CD4-positive, alpha-beta T cell (primary cell): ENCODE results near the gene CFAP97D1. TPM values are rescaled to one million over a fixed set of nuclear protein-coding genes. Genes with fewer than 3 reads are reported as not detected.

ENCODE experiments used
- ATAC-seq: fragments of 200-7000 bp; cut with Tn5 transposase; one replicate; pipeline ENCODE4 v1.10.0; 2022; ENCODE audit warnings: mild to moderate bottlenecking; ENCODE audit not compliant: poor library complexity
- CTCF ChIA-PET: fragments of 350-600 bp; sonication (Branson Sonifier 250); formaldehyde crosslinking; loops from one replicate; lab custom pipeline; 2021; ENCODE audit warnings: antibody characterized with exemption, inconsistent platforms; lab: Charles Lee
- POLR2A ChIA-PET: fragments of 350-600 bp; sonication (Branson Sonifier 250); formaldehyde crosslinking; loops from one replicate; lab custom pipeline; 2021; ENCODE audit warnings: antibody characterized with exemption, inconsistent platforms; lab: Charles Lee
- DNase-seq, 14 experiments: peaks; one replicate each; pipeline ENCODE4 v3.0.0-alpha.2; 2013 to 2020; ENCODE audit warnings: mixed read lengths in 2 of 14
- H3K27ac ChIP-seq, 2 donors: one replicate each; pipeline versions ENCODE4 v1.5.1 to v1.7.0; 2013; ENCODE audit warnings: low read length in 2 of 2, low read depth in 1 of 2, mild to moderate bottlenecking in 1 of 2
- H3K27me3 ChIP-seq, 2 experiments: 1 replicate in 1 of 2; 2 replicates in 1 of 2; pipeline versions ENCODE4 v1.6.1 to v1.7.0; 2013; ENCODE audit warnings: low read length in 2 of 2, control low read depth in 1 of 2, mild to moderate bottlenecking in 1 of 2, moderate library complexity in 1 of 2; ENCODE audit not compliant: insufficient read depth in 2 of 2, control insufficient read depth in 1 of 2
- H3K36me3 ChIP-seq: one replicate; pipeline ENCODE4 v1.6.1; 2013; ENCODE audit warnings: low read length, control low read depth; ENCODE audit not compliant: insufficient read depth
- H3K4me1 ChIP-seq: one replicate; pipeline ENCODE4 v1.6.1; 2013; ENCODE audit warnings: low read length, control low read depth; ENCODE audit not compliant: insufficient read depth
- H3K4me3 ChIP-seq: one replicate; pipeline ENCODE4 v1.5.1; 2013; ENCODE audit warnings: mild to moderate bottlenecking, low read length, moderate library complexity
- H3K9me3 ChIP-seq, 2 experiments: 1 replicate in 1 of 2; 2 replicates in 1 of 2; pipeline versions ENCODE4 v1.6.1 to v1.7.0; 2013; ENCODE audit warnings: low read length in 2 of 2, mild to moderate bottlenecking in 2 of 2, control low read depth in 1 of 2, moderate library complexity in 1 of 2; ENCODE audit not compliant: control insufficient read depth in 1 of 2, insufficient read depth in 1 of 2
- H3K27ac Mint-ChIP-seq: one replicate; pipeline ENCODE4 v1.8.0; 2020; ENCODE audit warnings: mixed read lengths
- H3K27me3 Mint-ChIP-seq: one replicate; pipeline ENCODE4 v1.8.0; 2021; ENCODE audit warnings: mixed read lengths
- H3K36me3 Mint-ChIP-seq: one replicate; pipeline ENCODE4 v1.8.0; 2021; ENCODE audit warnings: low read depth, mixed read lengths
- H3K4me1 Mint-ChIP-seq: one replicate; pipeline ENCODE4 v1.8.0; 2021; ENCODE audit warnings: low read depth, mixed read lengths
- H3K4me3 Mint-ChIP-seq: one replicate; pipeline ENCODE4 v1.8.0; 2020; ENCODE audit warnings: mild to moderate bottlenecking, mixed read lengths
- H3K9me3 Mint-ChIP-seq: one replicate; pipeline ENCODE4 v1.8.0; 2020; ENCODE audit warnings: mixed read lengths
- CTCF ChIP-seq: fragments of 200-600 bp; IDR thresholded peaks from one replicate; pipeline ENCODE4 v1.8.0; 2022; ENCODE audit warnings: antibody characterized with exemption, mild to moderate bottlenecking
- intact Hi-C, 2 experiments: fragments of 100-400 bp; cut with DNase I in 1 of 2; cut with micrococcal nuclease in 1 of 2; formaldehyde crosslinking; loops; one replicate each; pipeline versions ENCODE4 v1.15.1 to v1.9.0; 2023 to 2025; cut with DNase I, micrococcal nuclease
- total RNA-seq, 174 experiments: library from RNA in 2 of 174; stranded (reverse) in 2 of 174; gene quantifications; one replicate each; pipeline ENCODE4 v1.2.3 and lab custom pipeline; 2021 to 2026

The CFAP97D1 gene
- total RNA-seq, 2 experiments from 2014 or later: not detected

- H3K27ac Mint-ChIP-seq: no peak overlapping the region
- CTCF ChIA-PET: no interaction called here
- peaks cover 54% of the 10 kb centered on the region for H3K27me3 Mint-ChIP-seq
- no peaks in the 10 kb centered on the region for H3K36me3 Mint-ChIP-seq
- Histone ChIP-seq H3K9me3 (no peaks in the 10 kb centered on the region), H3K4me3 (no peak overlapping the region), H3K4me1 (no peaks in the 10 kb centered on the region), H3K27me3 (peaks cover 4 to 10% of the 10 kb centered on the region in 2 experiments), H3K36me3 (no peaks in the 10 kb centered on the region), H3K27ac (no peak overlapping the region)
- intact Hi-C loops: no loop called here
- POLR2A ChIA-PET: no interaction called here
- no peaks in the 10 kb centered on the region for H3K9me3 Mint-ChIP-seq
- DNase-seq: no peak
- H3K4me3 Mint-ChIP-seq: no peak overlapping the region
- no peaks in the 10 kb centered on the region for H3K4me1 Mint-ChIP-seq
- TF ChIP-seq CTCF: no peak
- ATAC-seq: no peak
Measured at GRCh38 chr17:43799047-43799446, 18.8 kb downstream of the CFAP97D1 start.

GRCh38 chr17:43800736-43801135, 20.5 kb downstream of the CFAP97D1 start:
- Mint-ChIP-seq H3K36me3 (no peaks in the 10 kb centered on the region), H3K9me3 (no peaks in the 10 kb centered on the region), H3K27ac (no peak overlapping the region), H3K4me3 (no peak overlapping the region), H3K4me1 (no peaks in the 10 kb centered on the region), H3K27me3 (peaks cover 58% of the 10 kb centered on the region)
- Histone ChIP-seq H3K9me3 (no peaks in the 10 kb centered on the region), H3K4me1 (no peaks in the 10 kb centered on the region), H3K36me3 (no peaks in the 10 kb centered on the region), H3K27ac (no peak overlapping the region), H3K4me3 (no peak overlapping the region), H3K27me3 (peaks cover 4 to 12% of the 10 kb centered on the region in 2 experiments)
- ChIA-PET CTCF (no interaction called here), POLR2A (no interaction called here)
- intact Hi-C loops: no loop called here
- DNase-seq: no peak
- TF ChIP-seq CTCF: no peak
- ATAC-seq: no peak

GRCh38 chr17:43801844-43802243, 21.6 kb downstream of the CFAP97D1 start:
- DNase-seq (no peak), ATAC-seq (no peak)
- TF ChIP-seq CTCF: no peak
- Histone ChIP-seq H3K27me3 (peaks cover 4 to 12% of the 10 kb centered on the region in 2 experiments), H3K4me1 (no peaks in the 10 kb centered on the region), H3K9me3 (no peaks in the 10 kb centered on the region), H3K4me3 (no peak overlapping the region), H3K27ac (no peak overlapping the region), H3K36me3 (no peaks in the 10 kb centered on the region)
- no peaks in the 10 kb centered on the region for H3K9me3 Mint-ChIP-seq
- CTCF ChIA-PET: no interaction called here
- POLR2A ChIA-PET: no interaction called here
- no peak overlapping the region for H3K4me3 Mint-ChIP-seq
- no peaks in the 10 kb centered on the region for H3K36me3 Mint-ChIP-seq
- intact Hi-C loops: no loop called here
- no peak overlapping the region for H3K27ac Mint-ChIP-seq
- peaks cover 48% of the 10 kb centered on the region for H3K27me3 Mint-ChIP-seq
- no peaks in the 10 kb centered on the region for H3K4me1 Mint-ChIP-seq
